CD4-positive, alpha-beta T cell treated with Interleukin-6 for 4 hours (primary cell): Measurements from ENCODE around the gene KREMEN2.

Experiments
- DNase-seq: peaks from one replicate; pipeline ENCODE4 v3.0.0-alpha.2; 2020; ENCODE audit warnings: mixed read lengths

Gene KREMEN2

GRCh38 chr16:3007059-3007956 is 43.2 kb downstream of the KREMEN2 start:
- no peak for DNase-seq

GRCh38 chr16:3007957-3008689 is 44.0 kb downstream of the KREMEN2 start:
- DNase-seq = peak; percentile 45

GRCh38 chr16:3008690-3009037 is 44.6 kb downstream of the KREMEN2 start:
- no peak for DNase-seq

GRCh38 chr16:3009568-3010390 is 45.7 kb downstream of the KREMEN2 start:
- no peak for DNase-seq

GRCh38 chr16:3010510-3010909 is 46.4 kb downstream of the KREMEN2 start:
- no peak for DNase-seq

GRCh38 chr16:3012246-3012645 is 48.2 kb downstream of the KREMEN2 start:
- DNase-seq = no peak

- DNase-seq = peak; percentile 23
Measured at GRCh38 chr16:3012828-3013420, 48.8 kb downstream of the KREMEN2 start, which contains the start of gene CLDN9. Gene CLDN9 (plus strand): TSS chr16:3012923. CDS start chr16:3013363, 440 bp downstream.

- DNase-seq = no peak
Measured at GRCh38 chr16:3013491-3013951, 49.4 kb downstream of the KREMEN2 start.

GRCh38 chr16:3013998-3014690 is 50.1 kb downstream of the KREMEN2 start:
- no peak for DNase-seq

GRCh38 chr16:3014971-3015370 is 50.9 kb downstream of the KREMEN2 start:
- DNase-seq = no peak

- DNase-seq = no peak
Measured at GRCh38 chr16:3015865-3016521, 51.9 kb downstream of the KREMEN2 start.

GRCh38 chr16:3017344-3017743 is 53.3 kb downstream of the KREMEN2 start:
- no peak for DNase-seq
